Skeletal muscle satellite cell (primary cell): ENCODE data around the gene GNAQ.
"Not testable (repeated sequence)": the region's sequence is repeated elsewhere in the genome, so short reads cannot be mapped to it uniquely, and the experiment has no call there.

Experiments
- H3K27me3 ChIP-seq: 2 replicates; pipeline ENCODE4 v1.7.0; 2013; ENCODE audit warnings: low read length; ENCODE audit not compliant: control insufficient read depth, insufficient read depth
- H3K36me3 ChIP-seq: 2 replicates; pipeline ENCODE4 v1.7.0; 2013; ENCODE audit warnings: mild to moderate bottlenecking, control low read depth, low read length; ENCODE audit not compliant: insufficient read depth
- H3K4me1 ChIP-seq: 2 replicates; pipeline ENCODE4 v1.7.0; 2013; ENCODE audit warnings: low read length; ENCODE audit not compliant: control insufficient read depth, insufficient read depth
- H3K4me2 ChIP-seq: 2 replicates; pipeline ENCODE4 v1.7.0; 2013; ENCODE audit warnings: mild to moderate bottlenecking, low read length
- H3K4me3 ChIP-seq: 2 replicates; pipeline ENCODE4 v1.7.0; 2013; ENCODE audit warnings: low read length
- H3K9ac ChIP-seq: 2 replicates; pipeline ENCODE4 v1.7.0; 2013; ENCODE audit warnings: mild to moderate bottlenecking, low read depth, low read length, moderate library complexity
- H3K9me3 ChIP-seq: replicated peaks from 2 replicates; pipeline ENCODE4 v1.7.0; 2013; ENCODE audit warnings: mild to moderate bottlenecking, control low read depth, low read length

Gene GNAQ

DNA sequence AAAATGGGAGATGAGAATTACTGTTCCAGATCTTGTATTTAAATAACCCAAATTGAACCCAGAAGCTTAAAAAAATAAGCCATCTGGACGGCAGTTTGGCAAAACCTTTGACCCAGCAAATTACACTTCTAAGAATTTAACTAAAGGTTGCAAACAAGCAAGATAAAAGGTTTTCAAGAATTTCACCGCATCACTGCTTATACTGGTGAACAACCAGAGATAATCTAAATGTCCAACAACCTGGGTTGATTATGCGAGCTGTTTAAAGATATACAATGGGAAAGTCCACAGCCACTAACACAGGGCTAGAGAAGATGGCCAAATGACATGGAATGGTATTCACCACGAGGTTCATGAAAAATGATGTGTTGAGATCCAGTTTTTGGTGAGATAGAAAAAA lies 149.3 kb downstream of the GNAQ start:
- no peaks in the 10 kb centered on the region for H3K9me3 ChIP-seq
- H3K4me1 ChIP-seq: peaks cover 26% of the 10 kb centered on the region
- no peak overlapping the region for H3K4me3 ChIP-seq
- no peaks in the 10 kb centered on the region for H3K27me3 ChIP-seq
- H3K36me3 ChIP-seq: no peaks in the 10 kb centered on the region
- H3K9ac ChIP-seq: no peak overlapping the region
- H3K4me2 ChIP-seq: no peak overlapping the region

DNA sequence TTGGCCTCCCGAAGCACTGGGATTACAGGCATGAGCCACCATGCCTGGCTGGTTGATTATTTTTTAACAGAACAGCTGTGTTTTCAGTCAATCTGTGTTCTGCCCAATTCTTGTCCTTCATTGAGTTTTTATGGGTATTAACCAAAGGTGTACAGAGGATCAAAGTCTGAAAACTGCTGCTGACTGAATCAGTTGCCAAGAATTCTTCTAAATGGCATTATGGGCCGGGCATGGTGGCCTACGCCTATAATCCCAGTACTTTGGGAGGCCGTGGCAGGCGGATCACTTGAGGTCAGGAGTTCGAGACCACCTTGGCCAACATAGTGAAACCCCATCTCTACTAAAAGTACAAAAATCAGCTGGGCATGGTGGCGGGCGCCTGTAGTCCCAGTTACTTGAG lies 150.0 kb downstream of the GNAQ start:
- not testable (repeated sequence) for H3K9ac ChIP-seq, H3K4me3 ChIP-seq, H3K36me3 ChIP-seq, H3K9me3 ChIP-seq, H3K4me2 ChIP-seq, H3K27me3 ChIP-seq
- H3K4me1 ChIP-seq: peaks cover 26% of the 10 kb centered on the region

DNA sequence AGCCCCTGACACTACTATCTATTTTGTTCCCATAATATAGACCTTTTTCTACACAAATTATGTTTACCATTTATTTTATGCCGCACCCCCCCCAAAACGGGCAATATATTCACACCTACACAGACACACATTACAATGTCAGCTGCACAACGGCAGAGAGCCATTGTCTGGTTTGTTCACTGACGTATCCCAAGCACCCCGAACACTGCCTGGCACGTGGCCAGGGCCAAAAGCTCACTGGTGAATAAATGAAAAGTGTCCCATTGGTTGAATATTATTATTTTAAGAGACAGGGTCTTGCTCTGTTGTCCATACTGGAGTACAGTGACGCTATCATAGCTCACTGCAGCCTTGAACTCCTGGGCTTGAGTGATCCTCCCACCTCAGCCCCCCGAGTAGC lies 150.5 kb downstream of the GNAQ start:
- H3K27me3 ChIP-seq: no peaks in the 10 kb centered on the region
- H3K4me2 ChIP-seq: no peak overlapping the region
- no peaks in the 10 kb centered on the region for H3K9me3 ChIP-seq
- H3K4me3 ChIP-seq: no peak overlapping the region
- H3K4me1 ChIP-seq: peaks cover 28% of the 10 kb centered on the region
- no peak overlapping the region for H3K9ac ChIP-seq
- no peaks in the 10 kb centered on the region for H3K36me3 ChIP-seq

DNA sequence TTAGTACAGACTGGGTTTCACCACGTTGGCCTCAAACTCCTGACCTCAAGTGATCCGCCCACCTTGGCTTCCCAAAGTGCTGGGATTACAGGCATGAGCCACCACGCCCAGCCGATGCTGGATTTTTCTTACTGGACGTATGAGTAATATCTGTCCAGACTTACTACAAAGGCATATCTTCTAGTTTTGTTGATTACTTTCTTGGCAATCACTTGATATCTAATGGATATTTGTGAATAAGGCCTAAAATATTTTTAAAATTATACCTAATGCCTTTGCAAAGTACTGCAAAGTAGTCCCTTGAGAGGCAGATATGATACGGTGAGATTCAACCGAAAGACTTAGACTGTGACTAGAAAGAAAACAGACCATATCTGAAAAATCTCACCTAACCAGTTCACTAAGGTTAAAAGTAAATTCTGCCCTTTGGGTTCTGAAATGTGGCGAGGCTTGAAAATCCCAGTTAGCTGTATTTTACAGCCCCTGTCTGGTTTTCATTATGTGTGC lies 152.1 kb downstream of the GNAQ start:
- no peaks in the 10 kb centered on the region for H3K27me3 ChIP-seq
- H3K4me1 ChIP-seq: peaks cover 21% of the 10 kb centered on the region
- H3K9ac ChIP-seq: no peak overlapping the region
- no peaks in the 10 kb centered on the region for H3K9me3 ChIP-seq
- H3K4me3 ChIP-seq: no peak overlapping the region
- no peaks in the 10 kb centered on the region for H3K36me3 ChIP-seq
- no peak overlapping the region for H3K4me2 ChIP-seq

DNA sequence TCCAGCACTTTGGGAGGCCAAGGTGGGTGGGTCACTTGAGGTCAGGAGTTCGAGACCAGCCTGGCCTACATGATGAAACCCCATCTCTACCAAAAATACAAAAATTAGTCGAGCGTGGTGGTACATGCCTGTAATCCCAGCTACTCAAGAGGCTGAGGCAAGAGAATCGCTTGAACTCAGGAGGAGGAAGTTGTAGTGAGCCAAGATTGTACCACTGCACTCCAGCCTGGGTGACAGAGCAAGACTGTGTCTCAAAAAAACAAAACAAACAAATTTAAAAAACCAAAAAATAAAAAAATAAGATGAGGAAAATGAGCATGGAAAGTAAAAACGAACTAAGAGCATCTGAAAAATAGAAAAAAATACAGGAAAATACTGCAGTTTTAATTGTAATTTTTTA lies 152.8 kb downstream of the GNAQ start:
- not testable (repeated sequence) for H3K9ac ChIP-seq, H3K4me3 ChIP-seq, H3K4me2 ChIP-seq, H3K36me3 ChIP-seq, H3K9me3 ChIP-seq, H3K27me3 ChIP-seq
- H3K4me1 ChIP-seq: peaks cover 14% of the 10 kb centered on the region

DNA sequence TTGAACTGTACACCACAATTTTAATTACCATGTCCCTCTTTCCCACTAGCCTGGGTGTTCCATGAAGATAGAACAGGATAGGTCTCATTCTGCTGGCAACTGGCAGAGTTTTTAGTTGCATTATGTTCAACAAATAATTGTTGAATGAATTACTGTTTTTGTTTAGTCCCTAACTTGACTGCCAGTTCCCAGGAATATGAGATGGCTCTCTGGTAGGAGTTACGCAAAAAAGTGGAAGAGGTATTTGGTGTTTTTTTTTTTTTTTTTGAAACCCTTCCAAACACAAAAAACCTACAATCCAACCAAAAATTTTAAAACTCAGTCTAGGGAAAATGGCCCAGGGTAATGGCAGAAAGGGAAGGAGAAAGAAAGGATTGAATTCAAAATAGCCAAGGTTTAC lies 153.6 kb downstream of the GNAQ start:
- Histone ChIP-seq H3K4me2 (no peak overlapping the region), H3K27me3 (no peaks in the 10 kb centered on the region), H3K9me3 (no peaks in the 10 kb centered on the region), H3K4me1 (peaks cover 11% of the 10 kb centered on the region), H3K9ac (no peak overlapping the region), H3K4me3 (no peak overlapping the region), H3K36me3 (no peaks in the 10 kb centered on the region)

DNA sequence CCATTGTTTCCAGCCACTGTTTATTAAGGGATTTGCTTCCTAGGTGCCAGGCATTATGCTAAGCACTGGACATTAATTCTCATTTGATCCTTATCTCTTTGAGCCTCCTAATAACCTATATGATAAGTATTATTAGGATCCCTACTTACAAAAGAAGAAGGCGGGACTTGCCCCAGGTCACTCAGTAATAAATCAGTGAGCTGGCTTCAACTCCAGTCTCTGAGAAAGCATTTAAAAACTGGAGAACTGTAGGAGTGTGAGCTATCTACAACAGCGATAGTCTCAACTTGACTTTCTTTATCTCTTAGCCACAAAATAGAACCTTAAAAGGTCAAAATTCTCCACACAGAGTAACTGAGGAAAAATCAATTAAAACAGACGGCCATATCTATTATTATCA lies 155.0 kb downstream of the GNAQ start:
- Histone ChIP-seq H3K36me3 (no peaks in the 10 kb centered on the region), H3K4me3 (no peak overlapping the region), H3K9ac (no peak overlapping the region), H3K4me1 (peaks cover 11% of the 10 kb centered on the region), H3K9me3 (no peaks in the 10 kb centered on the region), H3K4me2 (no peak overlapping the region), H3K27me3 (no peaks in the 10 kb centered on the region)

DNA sequence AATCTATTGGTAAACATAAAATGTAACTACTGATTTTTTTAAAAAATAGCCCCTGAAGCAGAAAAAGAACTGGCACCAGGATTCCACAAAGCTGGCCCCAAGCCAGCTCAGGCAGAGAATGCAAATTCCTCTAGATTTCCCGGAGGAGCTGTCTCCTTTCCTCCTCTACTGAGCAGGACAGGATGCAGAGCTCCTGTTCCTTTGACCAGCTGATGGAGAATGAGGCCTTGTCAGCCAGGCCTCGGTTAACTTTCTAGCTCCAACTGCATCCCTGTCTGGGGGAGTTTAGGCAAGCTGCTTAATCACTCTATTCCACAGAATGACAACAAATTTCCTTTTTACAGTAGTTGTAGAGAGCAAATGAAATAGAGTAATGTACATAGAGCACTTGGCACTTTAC lies 155.5 kb downstream of the GNAQ start:
- Histone ChIP-seq H3K4me1 (peaks cover 11% of the 10 kb centered on the region), H3K9me3 (no peaks in the 10 kb centered on the region), H3K4me2 (no peak overlapping the region), H3K27me3 (no peaks in the 10 kb centered on the region), H3K4me3 (no peak overlapping the region), H3K36me3 (no peaks in the 10 kb centered on the region), H3K9ac (no peak overlapping the region)

DNA sequence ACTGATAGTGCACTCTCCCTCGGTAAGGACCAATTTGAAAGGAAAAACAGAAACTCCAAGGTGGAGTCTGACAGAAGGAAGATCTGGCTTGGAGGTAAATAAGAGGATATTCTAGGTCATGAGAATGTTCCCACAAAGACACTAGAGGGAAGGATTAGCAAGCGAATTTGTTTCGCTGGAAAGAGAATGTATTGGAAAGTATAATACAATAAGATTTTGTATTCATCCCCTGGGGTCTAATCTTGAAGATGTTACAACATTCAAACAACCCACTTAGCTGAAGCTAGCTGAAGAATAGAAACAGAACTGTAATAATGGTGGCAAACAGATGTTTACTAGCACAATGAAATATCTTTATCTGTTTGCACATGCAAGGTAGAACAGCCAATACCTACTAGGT lies 158.7 kb downstream of the GNAQ start:
- no peak overlapping the region for H3K4me3 ChIP-seq
- H3K4me2 ChIP-seq: no peak overlapping the region
- H3K27me3 ChIP-seq: no peaks in the 10 kb centered on the region
- H3K36me3 ChIP-seq: no peaks in the 10 kb centered on the region
- no peak overlapping the region for H3K9ac ChIP-seq
- H3K9me3 ChIP-seq: no peaks in the 10 kb centered on the region
- peaks cover 3% of the 10 kb centered on the region for H3K4me1 ChIP-seq

DNA sequence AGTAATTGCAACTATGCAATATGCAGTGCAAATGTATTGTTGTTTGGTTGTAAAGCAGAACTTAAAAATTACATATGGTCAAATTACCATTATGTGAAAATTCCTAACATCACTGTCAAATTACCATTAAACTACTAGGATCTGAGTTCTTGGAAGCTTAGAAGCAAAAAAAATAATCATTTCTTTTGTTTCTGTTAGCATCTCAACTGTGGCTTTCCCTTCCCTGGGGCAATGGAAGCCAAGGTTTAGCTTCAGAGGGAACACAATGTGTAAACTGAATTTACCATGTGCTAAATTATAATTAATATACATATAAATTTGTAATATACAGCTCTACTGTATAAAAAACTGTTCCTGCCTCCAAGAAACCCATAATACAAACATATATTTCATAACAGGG lies 159.4 kb downstream of the GNAQ start:
- Histone ChIP-seq H3K27me3 (no peaks in the 10 kb centered on the region), H3K4me2 (no peak overlapping the region), H3K4me1 (peaks cover 3% of the 10 kb centered on the region), H3K4me3 (no peak overlapping the region), H3K9me3 (no peaks in the 10 kb centered on the region), H3K9ac (no peak overlapping the region), H3K36me3 (no peaks in the 10 kb centered on the region)

DNA sequence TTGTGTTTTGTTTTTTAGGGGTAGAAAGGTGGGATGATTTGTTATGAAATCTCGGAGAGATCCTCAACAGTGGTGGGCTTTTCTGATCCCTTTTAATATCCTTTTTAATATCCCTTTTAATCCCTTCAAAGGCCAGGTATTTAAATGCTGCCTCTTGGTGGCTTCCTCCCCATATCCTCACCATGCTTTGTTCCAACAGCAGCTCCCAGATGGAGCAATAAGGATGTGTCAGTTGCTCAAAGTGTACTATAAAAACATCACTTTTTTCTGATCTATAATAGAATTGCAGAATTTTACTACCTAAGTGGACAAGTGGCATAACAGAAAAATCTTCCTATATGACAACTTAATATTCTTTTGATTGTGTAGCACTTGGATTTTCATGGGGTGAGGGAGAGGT lies 160.1 kb downstream of the GNAQ start:
- H3K9me3 ChIP-seq: no peaks in the 10 kb centered on the region
- no peak overlapping the region for H3K4me2 ChIP-seq
- H3K36me3 ChIP-seq: no peaks in the 10 kb centered on the region

DNA sequence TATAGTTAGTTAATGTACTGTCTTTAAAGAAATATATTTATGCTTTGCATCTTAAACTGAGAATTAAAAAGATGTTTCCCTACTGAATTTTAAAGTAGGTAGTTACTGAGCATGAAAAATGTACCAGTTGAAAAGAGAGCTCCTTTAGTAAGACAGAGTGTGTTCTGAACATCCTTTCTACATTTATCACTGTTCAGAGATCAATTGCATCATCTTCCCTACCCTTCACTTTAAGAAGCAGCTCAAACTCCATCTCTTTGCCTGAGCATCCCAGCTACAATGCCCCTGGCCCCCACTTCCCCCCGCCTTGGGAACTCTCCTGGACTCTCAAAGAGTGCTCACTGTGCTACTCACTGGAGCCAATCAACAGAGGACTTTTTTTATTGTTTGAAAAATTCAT lies 164.7 kb downstream of the GNAQ start:
- peaks cover 3% of the 10 kb centered on the region for H3K36me3 ChIP-seq
- H3K9ac ChIP-seq: no peak overlapping the region
- no peak overlapping the region for H3K4me2 ChIP-seq
- H3K4me1 ChIP-seq: no peaks in the 10 kb centered on the region
- H3K4me3 ChIP-seq: no peak overlapping the region
- H3K27me3 ChIP-seq: no peaks in the 10 kb centered on the region
- no peaks in the 10 kb centered on the region for H3K9me3 ChIP-seq

More for the DNA sequence above, 160.1 kb downstream of the GNAQ start:
- Histone ChIP-seq H3K9ac (no peak overlapping the region), H3K4me3 (no peak overlapping the region), H3K27me3 (no peaks in the 10 kb centered on the region), H3K4me1 (peaks cover 3% of the 10 kb centered on the region)
